Epidermal melanocyte (primary cell): Measurements from ENCODE around the gene DEFB131A.
"Not testable (repeated sequence)": the region's sequence is repeated elsewhere in the genome, so short reads cannot be mapped to it uniquely, and the experiment has no call there.

Experiments used
- DNase-seq: peaks from one replicate; pipeline ENCODE4 v3.0.0; 2011; ENCODE audit warnings: low spot score; ENCODE audit not compliant: insufficient read length

Gene DEFB131A

DNA sequence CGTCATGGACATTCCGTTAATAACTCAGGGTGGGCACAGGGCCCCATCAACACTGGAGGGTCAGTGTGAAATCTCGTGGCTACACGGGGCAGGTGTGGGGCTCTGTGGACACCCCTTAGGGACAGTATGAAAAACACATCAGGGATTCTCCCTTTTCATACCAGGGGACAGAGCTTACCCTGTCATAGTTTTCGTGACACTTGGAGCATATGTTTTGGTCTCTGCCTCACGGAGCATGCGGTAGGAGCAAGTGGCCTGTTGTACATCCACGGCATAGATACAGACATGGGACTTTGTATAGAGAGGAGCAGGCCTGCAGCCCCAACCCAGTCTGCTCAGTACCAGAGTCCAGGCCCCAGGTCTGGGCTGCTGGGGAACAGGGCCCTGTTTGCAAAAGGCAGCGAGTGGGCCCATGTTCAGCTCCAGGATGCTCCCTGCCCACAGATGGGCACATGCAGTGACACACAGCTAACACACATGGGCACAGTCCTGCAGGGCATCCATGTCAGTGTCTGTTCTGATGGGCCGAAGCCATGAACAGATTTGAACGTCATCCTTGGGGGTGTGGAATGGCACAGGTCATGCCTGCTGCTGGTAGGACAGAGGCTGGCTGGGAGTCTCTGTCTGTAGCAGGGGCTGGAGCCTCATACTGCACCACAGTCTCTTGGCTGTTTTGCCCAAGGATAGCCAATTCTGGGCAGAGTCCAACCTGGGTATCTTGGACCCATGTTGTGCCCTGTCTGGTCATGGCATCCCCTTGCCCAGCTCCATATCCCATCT lies 50.2 kb downstream of the DEFB131A start:
- not testable (repeated sequence) for DNase-seq

DNA sequence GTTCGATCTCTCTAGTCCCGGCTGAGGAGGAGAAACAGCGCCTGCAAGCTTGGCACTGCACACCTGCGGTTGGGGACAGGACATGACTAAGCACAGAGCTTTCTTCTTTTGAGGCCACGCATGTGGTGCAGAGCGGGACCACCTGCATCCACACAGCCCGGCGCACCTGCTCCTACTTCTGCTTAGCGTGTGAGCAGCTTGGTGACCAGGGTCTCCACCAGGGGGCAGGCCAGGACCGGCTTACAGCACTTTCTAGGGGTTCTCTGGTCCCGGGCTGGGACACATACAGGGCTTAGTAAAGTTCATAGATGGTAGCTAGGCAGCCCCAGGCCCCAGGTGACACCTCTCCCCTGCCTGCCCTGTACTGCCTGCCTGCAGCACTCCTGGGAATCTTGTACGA lies 51.2 kb downstream of the DEFB131A start:
- DNase-seq = not testable (repeated sequence)

DNA sequence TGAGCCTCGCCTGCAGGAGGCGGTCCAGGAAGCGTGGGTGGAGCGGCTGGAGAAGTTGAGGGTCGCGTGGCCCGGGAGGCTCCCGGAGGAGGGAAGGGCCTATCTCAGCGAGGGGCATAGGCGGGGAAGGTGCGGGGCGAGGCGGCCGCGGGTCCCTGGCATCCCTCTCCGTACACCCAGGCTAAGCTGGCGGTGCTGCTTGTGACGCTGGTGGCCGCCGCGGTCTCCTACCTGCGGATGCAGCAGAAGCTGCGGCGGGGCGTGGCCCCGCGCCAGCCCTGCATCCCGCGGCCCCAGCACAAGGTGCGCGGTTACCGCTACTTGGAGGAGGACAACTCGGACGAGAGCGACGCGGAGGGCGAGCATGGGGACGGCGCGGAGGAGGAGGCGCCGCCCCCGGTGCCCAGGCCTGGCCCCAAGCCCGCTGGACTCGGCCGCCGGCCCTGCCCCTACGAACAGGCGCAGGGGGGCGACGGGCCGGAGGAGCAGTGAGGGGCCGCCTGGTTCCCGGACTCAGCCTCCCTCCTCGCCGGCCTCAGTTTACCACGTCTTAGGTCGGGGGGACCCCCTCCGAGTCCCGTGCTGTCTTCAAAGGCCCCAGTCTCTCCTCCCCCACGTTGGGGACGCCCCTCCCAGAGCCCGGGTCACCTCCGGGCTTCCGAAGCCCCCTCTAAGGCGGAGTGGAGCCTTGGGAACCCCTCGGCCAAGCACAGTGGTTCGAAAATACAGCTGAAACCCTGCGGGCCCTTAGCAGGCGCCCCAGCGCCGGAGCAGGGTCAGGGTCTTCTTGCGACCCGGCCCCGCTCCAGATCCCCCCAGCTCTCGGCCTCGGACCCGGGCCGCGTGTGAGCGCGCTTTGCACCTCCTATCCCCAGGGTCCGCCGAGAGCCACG lies 53.6 kb downstream of the DEFB131A start:
- DNase-seq = not testable (repeated sequence)

GRCh38 chr4:9498468-9499040 lies 54.3 kb downstream of the DEFB131A start:
- DNase-seq = not testable (repeated sequence)

GRCh38 chr4:9499974-9500487 lies 55.8 kb downstream of the DEFB131A start:
- DNase-seq = not testable (repeated sequence)
